Neural cell (in vitro differentiated cells): Measurements from ENCODE around the gene ZNF785.

Experiments used
- CTCF ChIP-seq: fragments of 450-650 bp; IDR thresholded peaks from 2 replicates; pipeline ENCODE4 v1.5.1; 2014; ENCODE audit warnings: antibody characterized with exemption, mild to moderate bottlenecking, moderate library complexity; ENCODE audit not compliant: poor library complexity, severe bottlenecking
- EP300 ChIP-seq: fragments of 450-650 bp; conservative IDR thresholded peaks from 2 replicates; pipeline ENCODE4 v1.6.1; 2014; ENCODE audit warnings: antibody characterized with exemption, mild to moderate bottlenecking, moderate library complexity; ENCODE audit not compliant: poor library complexity, severe bottlenecking
- EZH2 ChIP-seq: fragments of 200-600, 300-800 bp; shearing (Covaris generic), sonication (generic); IDR thresholded peaks from 2 replicates; pipeline ENCODE4 v1.6.1; 2014; ENCODE audit warnings: antibody characterized with exemption, low read length, borderline replicate concordance, mild to moderate bottlenecking; ENCODE audit not compliant: insufficient read depth, poor library complexity, severe bottlenecking
- POLR2AphosphoS5 ChIP-seq: IDR thresholded peaks from 2 replicates; pipeline ENCODE4 v1.6.1; 2012
- TAF1 ChIP-seq: IDR thresholded peaks from 2 replicates; pipeline ENCODE4 v1.6.1; 2012; ENCODE audit warnings: low read depth
- TF ChIP-seq, protein P1 (sequence below): IDR thresholded peaks from 2 replicates; pipeline ENCODE4 v1.6.1; 2012; ENCODE audit warnings: borderline replicate concordance

- TF ChIP-seq CTCF (no peak), POLR2AphosphoS5 (no peak), TAF1 (no peak), EZH2 (no peak), EP300 (no peak)
- TF ChIP-seq, protein P1, sequence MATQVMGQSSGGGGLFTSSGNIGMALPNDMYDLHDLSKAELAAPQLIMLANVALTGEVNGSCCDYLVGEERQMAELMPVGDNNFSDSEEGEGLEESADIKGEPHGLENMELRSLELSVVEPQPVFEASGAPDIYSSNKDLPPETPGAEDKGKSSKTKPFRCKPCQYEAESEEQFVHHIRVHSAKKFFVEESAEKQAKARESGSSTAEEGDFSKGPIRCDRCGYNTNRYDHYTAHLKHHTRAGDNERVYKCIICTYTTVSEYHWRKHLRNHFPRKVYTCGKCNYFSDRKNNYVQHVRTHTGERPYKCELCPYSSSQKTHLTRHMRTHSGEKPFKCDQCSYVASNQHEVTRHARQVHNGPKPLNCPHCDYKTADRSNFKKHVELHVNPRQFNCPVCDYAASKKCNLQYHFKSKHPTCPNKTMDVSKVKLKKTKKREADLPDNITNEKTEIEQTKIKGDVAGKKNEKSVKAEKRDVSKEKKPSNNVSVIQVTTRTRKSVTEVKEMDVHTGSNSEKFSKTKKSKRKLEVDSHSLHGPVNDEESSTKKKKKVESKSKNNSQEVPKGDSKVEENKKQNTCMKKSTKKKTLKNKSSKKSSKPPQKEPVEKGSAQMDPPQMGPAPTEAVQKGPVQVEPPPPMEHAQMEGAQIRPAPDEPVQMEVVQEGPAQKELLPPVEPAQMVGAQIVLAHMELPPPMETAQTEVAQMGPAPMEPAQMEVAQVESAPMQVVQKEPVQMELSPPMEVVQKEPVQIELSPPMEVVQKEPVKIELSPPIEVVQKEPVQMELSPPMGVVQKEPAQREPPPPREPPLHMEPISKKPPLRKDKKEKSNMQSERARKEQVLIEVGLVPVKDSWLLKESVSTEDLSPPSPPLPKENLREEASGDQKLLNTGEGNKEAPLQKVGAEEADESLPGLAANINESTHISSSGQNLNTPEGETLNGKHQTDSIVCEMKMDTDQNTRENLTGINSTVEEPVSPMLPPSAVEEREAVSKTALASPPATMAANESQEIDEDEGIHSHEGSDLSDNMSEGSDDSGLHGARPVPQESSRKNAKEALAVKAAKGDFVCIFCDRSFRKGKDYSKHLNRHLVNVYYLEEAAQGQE, result no peak
Observed at GRCh38 chr16:30533748-30534367, 51.6 kb downstream of the ZNF785 start.
